ENCODE data around the gene ARMC7.

DNA sequence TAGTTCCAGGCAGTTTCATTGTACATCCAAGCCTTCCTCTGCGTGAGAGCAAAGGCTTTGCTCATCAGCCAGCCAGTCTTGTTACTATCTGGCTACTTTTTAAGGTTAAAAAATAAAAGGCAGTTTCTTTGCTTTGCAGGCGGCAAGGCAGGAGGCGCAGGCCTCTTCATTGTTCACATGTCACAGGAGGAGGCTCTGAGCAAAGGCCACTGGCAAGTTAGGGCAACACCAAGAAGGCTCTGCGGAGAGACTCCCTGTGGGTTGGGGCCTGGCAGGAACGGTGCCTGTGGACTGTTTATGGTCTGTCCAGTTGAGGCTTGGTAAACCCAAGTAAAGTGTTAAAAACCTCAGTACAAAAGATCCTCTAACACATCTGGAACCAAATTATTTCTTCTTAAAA, 25.7 kb downstream of the ARMC7 start:
- TF ChIP-seq, protein P1, sequence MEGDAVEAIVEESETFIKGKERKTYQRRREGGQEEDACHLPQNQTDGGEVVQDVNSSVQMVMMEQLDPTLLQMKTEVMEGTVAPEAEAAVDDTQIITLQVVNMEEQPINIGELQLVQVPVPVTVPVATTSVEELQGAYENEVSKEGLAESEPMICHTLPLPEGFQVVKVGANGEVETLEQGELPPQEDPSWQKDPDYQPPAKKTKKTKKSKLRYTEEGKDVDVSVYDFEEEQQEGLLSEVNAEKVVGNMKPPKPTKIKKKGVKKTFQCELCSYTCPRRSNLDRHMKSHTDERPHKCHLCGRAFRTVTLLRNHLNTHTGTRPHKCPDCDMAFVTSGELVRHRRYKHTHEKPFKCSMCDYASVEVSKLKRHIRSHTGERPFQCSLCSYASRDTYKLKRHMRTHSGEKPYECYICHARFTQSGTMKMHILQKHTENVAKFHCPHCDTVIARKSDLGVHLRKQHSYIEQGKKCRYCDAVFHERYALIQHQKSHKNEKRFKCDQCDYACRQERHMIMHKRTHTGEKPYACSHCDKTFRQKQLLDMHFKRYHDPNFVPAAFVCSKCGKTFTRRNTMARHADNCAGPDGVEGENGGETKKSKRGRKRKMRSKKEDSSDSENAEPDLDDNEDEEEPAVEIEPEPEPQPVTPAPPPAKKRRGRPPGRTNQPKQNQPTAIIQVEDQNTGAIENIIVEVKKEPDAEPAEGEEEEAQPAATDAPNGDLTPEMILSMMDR (optimal IDR thresholded peaks at IDR 0.05 in 1 of 3, IDR thresholded peaks at IDR 0.05 in 1 of 3, conservative IDR thresholded peaks at IDR 0.05 in 1 of 3; ENCODE audit: extremely low read depth in 1 of 3, insufficient read depth in 2 of 3, low read length in 3 of 3), result no peak
- no peak for TF ChIP-seq EZH2 (IDR thresholded peaks at IDR 0.05; ENCODE audit: low read length)
